AG04450 (cell line): ENCODE measurements around the gene RHBDF1. TPM values are rescaled to one million over a fixed set of nuclear protein-coding genes. Genes with fewer than 3 reads are reported as not detected.

Source experiments
- CTCF ChIA-PET: fragments of 300-600, 350-600 bp; formaldehyde crosslinking; extraction: SDS; loops from one replicate; lab custom pipeline; 2022; ENCODE audit warnings: antibody characterized with exemption, inconsistent platforms; lab: Charles Lee
- POLR2A ChIA-PET: fragments of 350-600 bp; formaldehyde crosslinking; extraction: SDS; loops from one replicate; lab custom pipeline; 2021; ENCODE audit warnings: antibody characterized with exemption, inconsistent platforms; lab: Yijun Ruan, JAX
- DNase-seq: peaks from one replicate; pipeline ENCODE4 v3.0.0-alpha.2; 2011; ENCODE audit warnings: low read depth, low spot score
- H3K27ac ChIP-seq: one replicate; pipeline ENCODE4 v1.5.1; 2012; ENCODE audit warnings: low read depth, low read length, control low read depth
- H3K27me3 ChIP-seq: one replicate; pipeline ENCODE4 v1.6.0; 2012; ENCODE audit warnings: low read length; ENCODE audit not compliant: control insufficient read depth, insufficient read depth
- H3K4me3 ChIP-seq: 2 replicates; pipeline ENCODE4 v1.5.1; 2011; ENCODE audit warnings: mild to moderate bottlenecking, low read depth, low read length, control low read depth
- H3K9me3 ChIP-seq: 2 replicates; pipeline ENCODE4 v1.5.1; 2012; ENCODE audit warnings: low read length; ENCODE audit not compliant: control insufficient read depth, insufficient read depth
- CTCF ChIP-seq: IDR thresholded peaks from 2 replicates; pipeline ENCODE4 v1.5.1; 2011; ENCODE audit warnings: low read depth, low read length, control low read depth, inconsistent platforms
- polyA plus RNA-seq: library from polyadenylated mRNA; depleted of rRNA; stranded (reverse); fragments of >200 nt; gene quantifications from 2 replicates; pipeline ENCODE4 v1.2.3, GENCODE V29; 2011

RHBDF1 gene
- polyA plus RNA-seq, 1 experiment = 50.2 TPM

GRCh38 chr16:61879-62281 lies 10.6 kb downstream of the RHBDF1 start:
- Histone ChIP-seq H3K27ac (no peak overlapping the region), H3K27me3 (no peaks in the 10 kb centered on the region), H3K4me3 (no peak overlapping the region), H3K9me3 (no peaks in the 10 kb centered on the region; the same call in 1 of the 2 replicates)
- no peak for TF ChIP-seq CTCF
- ChIA-PET CTCF (interaction anchor here (12.2 kb wide), 1 partner anchor 34 kb away, joined by 242 read pairs; no protein-coding TSS in a partner anchor), POLR2A (interaction anchor here (0.5 kb wide), 1 partner anchor 13 kb away, joined by 5 read pairs; no protein-coding TSS in a partner anchor)
- DNase-seq = no peak

GRCh38 chr16:60929-61878 lies 11.2 kb downstream of the RHBDF1 start:
- TF ChIP-seq CTCF = no peak
- Histone ChIP-seq H3K27me3 (no peaks in the 10 kb centered on the region), H3K4me3 (no peak overlapping the region), H3K9me3 (no peaks in the 10 kb centered on the region; the same call in 1 of the 2 replicates), H3K27ac (no peak overlapping the region)
- ChIA-PET CTCF (no interaction called here), POLR2A (interaction anchor here (0.5 to 1.3 kb wide), 2 partner anchors 11 to 13 kb away, joined by 4 to 5 read pairs; partner anchors contain the start of gene RHBDF1)
- DNase-seq = no peak

GRCh38 chr16:60166-60565 lies 12.3 kb downstream of the RHBDF1 start:
- ChIA-PET POLR2A (interaction anchor here (1.3 kb wide), 1 partner anchor 12 kb away, joined by 4 read pairs; the partner anchor contains the start of gene RHBDF1), CTCF (no interaction called here)
- Histone ChIP-seq H3K27ac (no peak overlapping the region), H3K9me3 (no peaks in the 10 kb centered on the region; the same call in 1 of the 2 replicates), H3K27me3 (no peaks in the 10 kb centered on the region), H3K4me3 (no peak overlapping the region)
- no peak for TF ChIP-seq CTCF
- no peak for DNase-seq

- H3K9me3 ChIP-seq = no peaks in the 10 kb centered on the region; the same call in 1 of the 2 replicates
Measured at GRCh38 chr16:59440-60059, 12.9 kb downstream of the RHBDF1 start.

More at GRCh38 chr16:59440-60059, 12.9 kb downstream of the RHBDF1 start:
- Histone ChIP-seq H3K27me3 (no peaks in the 10 kb centered on the region), H3K27ac (no peak overlapping the region), H3K4me3 (no peak overlapping the region)
- ChIA-PET CTCF (no interaction called here), POLR2A (no interaction called here)
- no peak for TF ChIP-seq CTCF
- DNase-seq = no peak
